Stimulated activated CD8-positive, alpha-beta memory T cell treated with anti-CD3 and anti-CD28 coated beads, Interleukin-4, amount 100 ng/mL, for 24 hours (primary cell): ENCODE results near the gene GPANK1.

ENCODE experiments used
- DNase-seq: peaks from one replicate; pipeline ENCODE4 v3.0.0-alpha.2; 2020; ENCODE audit warnings: low read depth

Gene GPANK1

GRCh38 chr6:31617010-31617409 lies 47.8 kb downstream of the GPANK1 start:
- no peak for DNase-seq

- no peak for DNase-seq
Observed at GRCh38 chr6:31615748-31616147, 49.0 kb downstream of the GPANK1 start.

- no peak for DNase-seq
Observed at GRCh38 chr6:31614684-31615578, 49.9 kb downstream of the GPANK1 start, which contains the start of gene AIF1. Gene AIF1 (plus strand): TSS chr6:31615234. CDS start chr6:31615330, 96 bp downstream.

GRCh38 chr6:31614075-31614619 lies 50.6 kb downstream of the GPANK1 start:
- no peak for DNase-seq
